IMR-90 (cell line): ENCODE results near the gene HSP90AB1. TPM values are rescaled to one million over a fixed set of nuclear protein-coding genes. Genes with fewer than 3 reads are reported as not detected.

Experiments
- ATAC-seq: fragments of 200-7000 bp; cut with Tn5 transposase; 2 replicates; pipeline ENCODE4 v1.9.1; 2020; ENCODE audit warnings: low read depth, mild to moderate bottlenecking, moderate library complexity
- BruUV-seq: library from RNA; stranded (reverse); fragments of 400-500 nt; replicated peaks from 2 replicates; lab custom pipeline; 2021; lab: Mats Ljungman, UMichigan
- CTCF ChIA-PET: fragments of 300-600 bp; formaldehyde crosslinking; extraction: SDS; loops from one replicate; lab custom pipeline; 2021; ENCODE audit warnings: antibody characterized with exemption; lab: Yijun Ruan, JAX
- POLR2A ChIA-PET: fragments of 300-600 bp; sonication (Branson Sonifier 250); formaldehyde crosslinking; loops from one replicate; lab custom pipeline; 2022; ENCODE audit warnings: antibody characterized with exemption; ENCODE audit not compliant: unreplicated experiment; lab: Charles Lee
- DNase-seq: peaks from one replicate; pipeline ENCODE4 v3.0.0; 2013
- H2AFZ ChIP-seq: replicated peaks from 2 replicates; pipeline ENCODE3; 2013; ENCODE audit warnings: low read length, mild to moderate bottlenecking; ENCODE audit not compliant: poor library complexity
- H2AK5ac ChIP-seq: 2 replicates; pipeline ENCODE4 v1.6.1; 2013; ENCODE audit warnings: low read depth, low read length, inconsistent platforms
- H2AK9ac ChIP-seq: replicated peaks from 2 replicates; pipeline ENCODE3; 2013; ENCODE audit warnings: mild to moderate bottlenecking, low read depth, low read length, moderate library complexity; ENCODE audit not compliant: poor library complexity
- H2BK120ac ChIP-seq: 2 replicates; pipeline ENCODE4 v1.6.1; 2013; ENCODE audit warnings: low read depth, low read length, inconsistent platforms
- H2BK15ac ChIP-seq: 3 replicates; pipeline ENCODE4 v1.6.1; 2013; ENCODE audit warnings: low read depth, low read length, inconsistent platforms
- H2BK20ac ChIP-seq: 2 replicates; pipeline ENCODE4 v1.6.1; 2013; ENCODE audit warnings: low read depth, mild to moderate bottlenecking, inconsistent platforms, low read length, moderate library complexity
- H2BK5ac ChIP-seq: 2 replicates; pipeline ENCODE4 v1.6.1; 2013; ENCODE audit warnings: mild to moderate bottlenecking, low read depth, low read length, inconsistent platforms; ENCODE audit not compliant: poor library complexity, severe bottlenecking
- H3K14ac ChIP-seq: replicated peaks from 2 replicates; pipeline ENCODE4 v1.6.1; 2013; ENCODE audit warnings: low read depth, low read length, inconsistent platforms
- H3K18ac ChIP-seq: 2 replicates; pipeline ENCODE4 v1.6.1; 2013; ENCODE audit warnings: low read depth, low read length, control low read depth
- H3K23ac ChIP-seq: 2 replicates; pipeline ENCODE4 v1.6.1; 2013; ENCODE audit warnings: low read depth, low read length, inconsistent platforms
- H3K27ac ChIP-seq: 2 replicates; pipeline ENCODE4 v1.5.1; 2013; ENCODE audit warnings: mild to moderate bottlenecking, control low read depth, low read length; ENCODE audit not compliant: insufficient read depth
- H3K27me3 ChIP-seq: 2 replicates; pipeline ENCODE4 v1.6.1; 2013; ENCODE audit warnings: low read length; ENCODE audit not compliant: control insufficient read depth, insufficient read depth
- H3K36me3 ChIP-seq: 2 replicates; pipeline ENCODE4 v1.6.1; 2013; ENCODE audit warnings: low read length, mixed read lengths; ENCODE audit not compliant: control insufficient read depth, insufficient read depth
- H3K4ac ChIP-seq: 2 replicates; pipeline ENCODE4 v1.6.1; 2013; ENCODE audit warnings: low read depth, low read length, inconsistent platforms
- H3K4me1 ChIP-seq: 2 replicates; pipeline ENCODE4 v1.6.1; 2013; ENCODE audit warnings: low read length, mixed read lengths; ENCODE audit not compliant: control insufficient read depth, insufficient read depth
- H3K4me2 ChIP-seq: 2 replicates; pipeline ENCODE4 v1.6.1; 2013; ENCODE audit warnings: low read depth, mild to moderate bottlenecking, control low read depth, low read length, moderate library complexity
- H3K4me3 ChIP-seq: 2 replicates; pipeline ENCODE4 v1.5.1; 2013; ENCODE audit warnings: low read depth, mild to moderate bottlenecking, control low read depth, low read length, moderate library complexity; ENCODE audit not compliant: insufficient read depth
- H3K56ac ChIP-seq: 2 replicates; pipeline ENCODE4 v1.6.1; 2013; ENCODE audit warnings: low read length, inconsistent platforms; ENCODE audit not compliant: insufficient read depth; ENCODE audit errors: extremely low read depth
- H3K79me1 ChIP-seq, 2 experiments: 2 replicates each; pipeline ENCODE4 v1.6.1; 2013; ENCODE audit warnings: low read length in 2 of 2, inconsistent platforms in 1 of 2, low read depth in 1 of 2
- H3K9ac ChIP-seq: 2 replicates; pipeline ENCODE4 v1.6.1; 2013; ENCODE audit warnings: low read depth, low read length, control low read depth
- H3K9me1 ChIP-seq: 2 replicates; pipeline ENCODE4 v1.6.1; 2013; ENCODE audit warnings: low read length, inconsistent platforms; ENCODE audit not compliant: insufficient read depth
- H3K9me3 ChIP-seq: 2 replicates; pipeline ENCODE4 v1.6.1; 2013; ENCODE audit warnings: low read length; ENCODE audit not compliant: control insufficient read depth, insufficient read depth
- H4K20me1 ChIP-seq: 2 replicates; pipeline ENCODE4 v1.6.1; 2013; ENCODE audit warnings: low read length, inconsistent platforms; ENCODE audit not compliant: insufficient read depth
- H4K5ac ChIP-seq: 2 replicates; pipeline ENCODE4 v1.6.1; 2013; ENCODE audit warnings: mild to moderate bottlenecking, low read depth, low read length, control low read depth
- H4K8ac ChIP-seq, 2 experiments: 2 replicates each; pipeline ENCODE4 v1.6.1; 2013; ENCODE audit warnings: low read depth in 2 of 2, low read length in 2 of 2, control low read depth in 1 of 2, inconsistent platforms in 1 of 2
- H4K91ac ChIP-seq: 2 replicates; pipeline ENCODE4 v1.6.1; 2013; ENCODE audit warnings: low read depth, low read length, inconsistent platforms; ENCODE audit not compliant: insufficient read depth
- BHLHE40 ChIP-seq: fragments of 150-350 bp; IDR thresholded peaks from 2 replicates; pipeline ENCODE4 v1.6.1; 2016; ENCODE audit warnings: mild to moderate bottlenecking, low read depth, low read length
- CEBPB ChIP-seq: IDR thresholded peaks from 2 replicates; pipeline ENCODE4 v1.6.1; 2012; ENCODE audit warnings: low read depth, low read length, improper control_type of control experiment
- CHD1 ChIP-seq: IDR thresholded peaks from 2 replicates; pipeline ENCODE4 v1.6.1; 2012; ENCODE audit warnings: low read depth, low read length, improper control_type of control experiment
- ELK1 ChIP-seq: fragments of 150-350 bp; IDR thresholded peaks from 2 replicates; pipeline ENCODE4 v1.6.1; 2016; ENCODE audit warnings: low read depth, mild to moderate bottlenecking, low read length, moderate library complexity, borderline replicate concordance
- FOS ChIP-seq: fragments of 150-350 bp; IDR thresholded peaks from 2 replicates; pipeline ENCODE4 v1.6.1; 2016; ENCODE audit warnings: low read depth, low read length
- MAFK ChIP-seq: IDR thresholded peaks from 2 replicates; pipeline ENCODE4 v1.6.1; 2012; ENCODE audit warnings: low read depth, low read length, improper control_type of control experiment
- MAZ ChIP-seq: IDR thresholded peaks from 2 replicates; pipeline ENCODE4 v1.6.1; 2012; ENCODE audit warnings: low read depth, mild to moderate bottlenecking, low read length, improper control_type of control experiment, moderate library complexity, borderline replicate concordance
- MXI1 ChIP-seq: IDR thresholded peaks from 2 replicates; pipeline ENCODE4 v1.6.1; 2012; ENCODE audit warnings: low read depth, mild to moderate bottlenecking, low read length, moderate library complexity, borderline replicate concordance
- NFE2L2 ChIP-seq: fragments of 150-350 bp; IDR thresholded peaks from 2 replicates; pipeline ENCODE4 v1.6.1; 2016; ENCODE audit warnings: low read depth, mild to moderate bottlenecking, low read length
- POLR2A ChIP-seq: IDR thresholded peaks from 2 replicates; pipeline ENCODE4 v1.6.1; 2012; ENCODE audit warnings: mild to moderate bottlenecking, low read depth, low read length
- RAD21 ChIP-seq: IDR thresholded peaks from 2 replicates; pipeline ENCODE4 v1.6.1; 2012; ENCODE audit warnings: low read length, improper control_type of control experiment
- RFX5 ChIP-seq: IDR thresholded peaks from 2 replicates; pipeline ENCODE4 v1.8.0; 2012; ENCODE audit warnings: low read depth, mild to moderate bottlenecking, low read length, moderate library complexity
- USF2 ChIP-seq: fragments of 150-350 bp; IDR thresholded peaks from 2 replicates; pipeline ENCODE4 v1.6.1; 2017; ENCODE audit warnings: mild to moderate bottlenecking, antibody characterized with exemption, low read length, low read depth
- WGBS, 2 experiments: methylation state at CpG; one replicate each; pipeline versions ENCODE4 v1.1.5 to v1.1.7; 2013; ENCODE audit warnings: missing lambda C conversion rate in 2 of 2; ENCODE audit not compliant: insufficient read length in 1 of 2; ENCODE audit errors: extremely low coverage in 2 of 2; 5-methylcytosine and 5-hydroxymethylcytosine counted together
- dilution Hi-C: fragments of 300-500 bp; cut with HindIII; formaldehyde crosslinking; loops from one replicate; pipeline ENCODE4 v1.14.3; 2018; ENCODE audit warnings: low sequenced_read_pairs; ENCODE audit not compliant: unreplicated experiment
- in situ Hi-C: fragments of 300-500 bp; cut with MboI; formaldehyde crosslinking; loops from 3 replicates; pipeline ENCODE4 v1.14.3; 2019; ENCODE audit warnings: low sequenced_read_pairs, inconsistent platforms, mixed read lengths
- intact Hi-C: fragments of 100-400 bp; cut with micrococcal nuclease; formaldehyde crosslinking; loops from 2 replicates; pipeline ENCODE4 v1.10.0; 2022
- polyA plus RNA-seq, 3 experiments: library from polyadenylated mRNA; depleted of rRNA; stranded (reverse); fragments of >200 nt; gene quantifications; 2 replicates each; pipeline ENCODE4 v1.2.3, GENCODE V29; 2012; ENCODE audit warnings: low replicate concordance in 1 of 3
- total RNA-seq: library from RNA; depleted of rRNA; stranded (reverse); fragments of >200 nt; gene quantifications from 2 replicates; pipeline ENCODE4 v1.2.3, GENCODE V29; 2012

HSP90AB1 gene
- total and polyA plus RNA-seq, 2 of the 4 experiments (the other 2 are of a cell fraction): 887 to 1,307 TPM

GRCh38 chr6:44301782-44302564 is 55.1 kb downstream of the HSP90AB1 start:
- ChIA-PET POLR2A (no interaction called here), CTCF (no interaction called here)
- DNase-seq (no peak), ATAC-seq (no peak)
- Histone ChIP-seq H2BK120ac (no peak overlapping the region), H3K9me3 (no peaks in the 10 kb centered on the region), H3K18ac (no peak overlapping the region), H3K27ac (no peak overlapping the region), H3K56ac (no peak overlapping the region), H3K9ac (no peak overlapping the region), H3K4me3 (no peak overlapping the region), H3K23ac (no peak overlapping the region), H2AK5ac (no peak overlapping the region), H4K5ac (no peak overlapping the region), H4K91ac (no peak overlapping the region), H2AFZ (no peak overlapping the region), H3K79me1 (no peaks in the 10 kb centered on the region), H3K9me1 (no peaks in the 10 kb centered on the region; the same call in 1 of the 2 replicates), H2BK5ac (no peak overlapping the region), H4K8ac (no peak overlapping the region), H3K4me2 (no peak overlapping the region), H3K36me3 (peaks cover 58% of the 10 kb centered on the region), H3K4ac (no peak overlapping the region), H4K20me1 (no peaks in the 10 kb centered on the region), H2BK15ac (no peak overlapping the region), H3K27me3 (peaks cover 8% of the 10 kb centered on the region; the same call in 1 of the 2 replicates), H2AK9ac (no peak overlapping the region), H2BK20ac (no peak overlapping the region), H3K4me1 (no peaks in the 10 kb centered on the region), H3K14ac (no peak overlapping the region)
- WGBS, 2 experiments: 100% methylated on average over 2 of the region's 14 CpGs; no CpG with 5 or more reads in 1 of the 2 experiments
- dilution Hi-C loops (no loop called here), in situ Hi-C loops (no loop called here), intact Hi-C loops (no loop called here)
- TF ChIP-seq RFX5: no peak
- TF ChIP-seq ELK1: no peak
- TF ChIP-seq CEBPB: no peak
- TF ChIP-seq FOS: no peak
- TF ChIP-seq USF2: no peak
- TF ChIP-seq BHLHE40: no peak
- TF ChIP-seq NFE2L2: no peak
- no peak for TF ChIP-seq POLR2A
- no peak for TF ChIP-seq MXI1
- TF ChIP-seq RAD21: no peak
- no peak for TF ChIP-seq CHD1
- no peak for TF ChIP-seq MAFK
- no peak for TF ChIP-seq MAZ
- BruUV-seq: no TSS peak
